Gastrocnemius medialis (tissue), 4 donors: ENCODE data around the gene DUSP14. TPM values are rescaled to one million over a fixed set of nuclear protein-coding genes. Genes with fewer than 3 reads are reported as not detected.

Experiments used
- ATAC-seq, 2 donors: fragments of 150-250 bp; one replicate each; pipeline ENCODE4 v1.9.1; 2016
- DNase-seq, 2 donors: peaks; one replicate each; pipeline ENCODE4 v3.0.0-alpha.2; 2019
- H3K27ac ChIP-seq, 4 donors: fragments of 200-600 bp; sonication (generic); 1 replicate in 1 of 4; 2 replicates in 3 of 4; pipeline ENCODE4 v1.5.1; 2016 to 2018; ENCODE audit warnings: mild to moderate bottlenecking in 2 of 4, moderate library complexity in 1 of 4
- H3K27me3 ChIP-seq, 3 donors: fragments of 200-600 bp; sonication (generic) in 2 of 3; 1 replicate in 1 of 3; 2 replicates in 2 of 3; pipeline versions ENCODE4 v1.5.1 to v1.6.0; 2016 to 2019; ENCODE audit warnings: mild to moderate bottlenecking in 1 of 3, moderate library complexity in 1 of 3
- H3K36me3 ChIP-seq, 2 donors: fragments of 200-600 bp; sonication (generic) in 1 of 2; one replicate each; pipeline ENCODE4 v1.5.1; 2017 to 2018
- H3K4me1 ChIP-seq, 2 donors: fragments of 200-600 bp; sonication (generic) in 1 of 2; one replicate each; pipeline ENCODE4 v1.5.1; 2016 to 2017; ENCODE audit warnings: mild to moderate bottlenecking in 2 of 2
- H3K4me3 ChIP-seq, 4 donors: fragments of 200-600 bp; sonication (generic) in 3 of 4; 1 replicate in 1 of 4; 2 replicates in 3 of 4; pipeline ENCODE4 v1.5.1; 2016 to 2019; ENCODE audit warnings: mild to moderate bottlenecking in 2 of 4
- H3K9me3 ChIP-seq, 3 donors: fragments of 200-600 bp; sonication (generic) in 2 of 3; 1 replicate in 1 of 3; 2 replicates in 2 of 3; pipeline ENCODE4 v1.5.1; 2016 to 2019
- POLR2A ChIP-seq, 2 donors: fragments of 450-650 bp; IDR thresholded peaks; one replicate each; pipeline ENCODE4 v1.6.1; 2017; ENCODE audit warnings: antibody characterized with exemption in 2 of 2, mild to moderate bottlenecking in 2 of 2, moderate library complexity in 2 of 2
- in situ Hi-C, 4 donors: fragments of 200-750 bp; cut with MboI; loops; one replicate each; pipeline versions ENCODE4 v1.15.0 to v1.8.0; 2017; ENCODE audit warnings: low sequenced_read_pairs in 4 of 4
- intact Hi-C: fragments of 100-400 bp; cut with DNase I; formaldehyde crosslinking; loops from one replicate; pipeline ENCODE4 v1.15.1; 2023; ENCODE audit warnings: low total_unique reads
- total RNA-seq, 4 donors: library from RNA; depleted of rRNA; stranded (reverse); fragments of >200 nt; gene quantifications; one replicate each; pipeline versions ENCODE4 v1.1.0 to v1.2.3, GENCODE V29; 2016
- TF ChIP-seq, protein P1 (sequence below), 5 experiments: fragments of 450-650 bp in 3 of 5; fragments of 200-600 bp in 2 of 5; sonication (generic) in 2 of 5; IDR thresholded peaks in 4 of 5; conservative IDR thresholded peaks in 1 of 5; 1 replicate in 4 of 5; 2 replicates in 1 of 5; pipeline ENCODE4 v1.5.1; 2016 to 2019; ENCODE audit warnings: antibody characterized with exemption in 5 of 5, mild to moderate bottlenecking in 3 of 5, moderate library complexity in 3 of 5

Gene DUSP14
- total RNA-seq, 4 donors from 2014 or later = 10.2 to 15.1 (median 11.3) TPM

GRCh38 chr17:37557482-37557881, 67.8 kb downstream of the DUSP14 start:
- in situ Hi-C loops = no loop called here
- Histone ChIP-seq H3K27ac (no peak overlapping the region), H3K4me3 (no peak overlapping the region), H3K4me1 (peaks cover 0 to 4% of the 10 kb centered on the region in 2 donors), H3K36me3 (peaks cover 0 to 55% of the 10 kb centered on the region in 2 donors), H3K9me3 (no peaks in the 10 kb centered on the region), H3K27me3 (no peaks in the 10 kb centered on the region)
- TF ChIP-seq POLR2A (IDR thresholded peaks at IDR 0.05) = no peak
- TF ChIP-seq, protein P1, sequence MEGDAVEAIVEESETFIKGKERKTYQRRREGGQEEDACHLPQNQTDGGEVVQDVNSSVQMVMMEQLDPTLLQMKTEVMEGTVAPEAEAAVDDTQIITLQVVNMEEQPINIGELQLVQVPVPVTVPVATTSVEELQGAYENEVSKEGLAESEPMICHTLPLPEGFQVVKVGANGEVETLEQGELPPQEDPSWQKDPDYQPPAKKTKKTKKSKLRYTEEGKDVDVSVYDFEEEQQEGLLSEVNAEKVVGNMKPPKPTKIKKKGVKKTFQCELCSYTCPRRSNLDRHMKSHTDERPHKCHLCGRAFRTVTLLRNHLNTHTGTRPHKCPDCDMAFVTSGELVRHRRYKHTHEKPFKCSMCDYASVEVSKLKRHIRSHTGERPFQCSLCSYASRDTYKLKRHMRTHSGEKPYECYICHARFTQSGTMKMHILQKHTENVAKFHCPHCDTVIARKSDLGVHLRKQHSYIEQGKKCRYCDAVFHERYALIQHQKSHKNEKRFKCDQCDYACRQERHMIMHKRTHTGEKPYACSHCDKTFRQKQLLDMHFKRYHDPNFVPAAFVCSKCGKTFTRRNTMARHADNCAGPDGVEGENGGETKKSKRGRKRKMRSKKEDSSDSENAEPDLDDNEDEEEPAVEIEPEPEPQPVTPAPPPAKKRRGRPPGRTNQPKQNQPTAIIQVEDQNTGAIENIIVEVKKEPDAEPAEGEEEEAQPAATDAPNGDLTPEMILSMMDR (IDR thresholded peaks at IDR 0.05 in 4 of 5, conservative IDR thresholded peaks at IDR 0.05 in 1 of 5) = no peak
- intact Hi-C loops = no loop called here
- no peak for ATAC-seq
- DNase-seq = no peak

GRCh38 chr17:37558299-37558698, 68.6 kb downstream of the DUSP14 start:
- Histone ChIP-seq H3K27me3 (no peaks in the 10 kb centered on the region), H3K27ac (no peak overlapping the region), H3K4me3 (no peak overlapping the region), H3K9me3 (no peaks in the 10 kb centered on the region), H3K36me3 (peaks cover 0 to 57% of the 10 kb centered on the region in 2 donors), H3K4me1 (peaks cover 0 to 4% of the 10 kb centered on the region in 2 donors)
- intact Hi-C loops = no loop called here
- ATAC-seq (no peak), DNase-seq (no peak)
- in situ Hi-C loops = no loop called here
- no peak for TF ChIP-seq POLR2A (IDR thresholded peaks at IDR 0.05)
- TF ChIP-seq, protein P1 (IDR thresholded peaks at IDR 0.05 in 4 of 5, conservative IDR thresholded peaks at IDR 0.05 in 1 of 5) = no peak

DNA sequence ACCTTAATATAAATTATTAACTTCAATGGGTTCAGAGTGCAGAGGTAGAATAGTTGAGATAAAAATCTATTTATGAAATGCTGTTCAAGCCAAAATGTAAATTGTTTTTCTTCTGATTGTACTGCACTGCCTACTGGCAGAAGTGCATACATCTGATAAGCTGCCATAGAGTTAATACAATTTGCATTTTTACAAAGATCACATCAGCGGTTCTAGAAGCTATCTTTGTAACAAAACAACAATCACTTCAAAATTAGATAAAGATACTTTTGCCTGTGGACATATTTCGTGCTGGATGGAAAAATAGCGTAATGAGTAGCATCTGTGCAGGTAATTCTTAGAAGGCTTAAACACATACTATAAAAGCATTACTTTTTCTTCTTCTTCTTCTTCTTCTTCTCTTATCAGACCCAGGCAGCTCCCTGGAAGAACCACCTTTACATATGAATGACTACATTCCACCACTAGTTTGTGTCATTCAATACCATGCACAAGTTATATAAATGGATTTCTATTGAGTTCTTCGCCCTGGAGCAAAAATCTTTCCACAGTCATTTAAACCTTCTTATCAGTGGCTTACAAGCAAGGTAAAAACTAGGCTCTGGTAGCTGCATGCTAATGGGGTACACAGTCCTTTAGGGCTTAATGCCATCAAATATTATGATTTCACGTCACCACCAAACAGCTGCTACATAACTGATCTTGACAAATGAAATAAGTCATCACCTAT, 72.5 kb downstream of the DUSP14 start:
- no peaks in the 10 kb centered on the region for H3K9me3 ChIP-seq
- intact Hi-C loops = no loop called here
- ATAC-seq (no peak), DNase-seq (no peak)
- H3K4me3 ChIP-seq = no peak overlapping the region
- in situ Hi-C loops = no loop called here
- no peaks in the 10 kb centered on the region for H3K4me1 ChIP-seq
- H3K27ac ChIP-seq = no peak overlapping the region
- peaks cover 5 to 76% of the 10 kb centered on the region in 2 donors for H3K36me3 ChIP-seq
- H3K27me3 ChIP-seq = no peaks in the 10 kb centered on the region
- TF ChIP-seq POLR2A (IDR thresholded peaks at IDR 0.05) = no peak

Other genes with a start within 250 kb of the DUSP14 start
- gene C17orf78, start 113.9 kb upstream of the DUSP14 start, total RNA-seq = not detected
- 10 to 100 TPM; 13.4 to 28.9 (median 18.9) TPM for gene ACACA, start 83.1 kb upstream of the DUSP14 start, total RNA-seq
- gene TADA2A, start 83.0 kb upstream of the DUSP14 start, total RNA-seq = 10 to 100 TPM in 3 of 4 donors, 1 to 10 TPM in 1; 9.7 to 18.4 (median 14.8) TPM
- gene SYNRG, start 119.5 kb downstream of the DUSP14 start, total RNA-seq = 10 to 100 TPM; 16.0 to 25.0 (median 21.9) TPM
- 10 to 100 TPM; 13.1 to 16.9 (median 14.7) TPM for gene DDX52, start 153.6 kb downstream of the DUSP14 start, total RNA-seq